Neural cell (in vitro differentiated cells): ENCODE data around the gene CAMK1D. TPM values are rescaled to one million over a fixed set of nuclear protein-coding genes. Genes with fewer than 3 reads are reported as not detected.

Experiments used
- H2AFZ ChIP-seq: fragments of 200-600, 300-800 bp; sonication (generic), shearing (Covaris generic); 2 replicates; pipeline ENCODE4 v1.6.0; 2014; ENCODE audit warnings: low read depth, mild to moderate bottlenecking, antibody characterized with exemption, low read length, moderate library complexity
- H3F3A ChIP-seq: fragments of 200-600 bp; shearing (Covaris generic); 2 replicates; pipeline ENCODE4 v1.6.1; 2016; ENCODE audit warnings: mild to moderate bottlenecking, moderate library complexity, mixed read lengths, antibody characterized with exemption, low read length; ENCODE audit not compliant: insufficient read depth, poor library complexity, severe bottlenecking
- H3K27ac ChIP-seq: fragments of 200-600, 300-800 bp; sonication (generic), shearing (Covaris generic); 2 replicates; pipeline ENCODE4 v1.5.1; 2014; ENCODE audit warnings: mild to moderate bottlenecking, low read length, moderate library complexity
- H3K27me3 ChIP-seq: fragments of 300-800, 200-600 bp; sonication (generic), shearing (Covaris generic); 2 replicates; pipeline ENCODE4 v1.6.0; 2014; ENCODE audit warnings: mild to moderate bottlenecking, low read depth, low read length, moderate library complexity; ENCODE audit not compliant: insufficient read depth
- H3K36me3 ChIP-seq: fragments of 300-800, 200-600 bp; sonication (generic), shearing (Covaris generic); 2 replicates; pipeline ENCODE4 v1.5.1; 2014; ENCODE audit warnings: mild to moderate bottlenecking, antibody characterized with exemption, low read length, moderate library complexity; ENCODE audit not compliant: insufficient read depth
- H3K4me2 ChIP-seq: fragments of 300-800, 200-600 bp; sonication (generic), shearing (Covaris generic); 2 replicates; pipeline ENCODE4 v1.6.0; 2014; ENCODE audit warnings: mild to moderate bottlenecking, low read length
- H3K4me3 ChIP-seq: fragments of 300-800, 200-600 bp; sonication (generic), shearing (Covaris generic); 2 replicates; pipeline ENCODE4 v1.5.1; 2014; ENCODE audit warnings: mild to moderate bottlenecking, low read length, moderate library complexity
- H3K79me2 ChIP-seq: fragments of 200-600 bp; shearing (Covaris generic); replicated peaks from 2 replicates; pipeline ENCODE4 v1.6.0; 2014; ENCODE audit warnings: mild to moderate bottlenecking, low read length, moderate library complexity; ENCODE audit not compliant: insufficient read depth
- H3K9ac ChIP-seq: fragments of 300-800, 200-600 bp; sonication (generic), shearing (Covaris generic); 2 replicates; pipeline ENCODE4 v1.6.1; 2016; ENCODE audit warnings: mild to moderate bottlenecking, low read length, mixed read lengths
- H3K9me2 ChIP-seq: fragments of 200-600 bp; shearing (Covaris generic); 2 replicates; pipeline ENCODE4 v1.6.1; 2016; ENCODE audit warnings: mild to moderate bottlenecking, low read length, mixed read lengths; ENCODE audit not compliant: insufficient read depth
- H3K9me3 ChIP-seq: fragments of 200-600, 300-800 bp; sonication (generic), shearing (Covaris generic); 2 replicates; pipeline ENCODE4 v1.6.1; 2016; ENCODE audit warnings: mild to moderate bottlenecking, mixed run types, low read length, moderate library complexity, mixed read lengths
- H4K20me1 ChIP-seq: fragments of 200-600 bp; shearing (Covaris generic); 2 replicates; pipeline ENCODE4 v1.6.1; 2016; ENCODE audit warnings: mild to moderate bottlenecking, mixed run types; ENCODE audit not compliant: insufficient read depth
- EP300 ChIP-seq: fragments of 450-650 bp; conservative IDR thresholded peaks from 2 replicates; pipeline ENCODE4 v1.6.1; 2014; ENCODE audit warnings: antibody characterized with exemption, mild to moderate bottlenecking, moderate library complexity; ENCODE audit not compliant: poor library complexity, severe bottlenecking
- EZH2 ChIP-seq: fragments of 200-600, 300-800 bp; shearing (Covaris generic), sonication (generic); IDR thresholded peaks from 2 replicates; pipeline ENCODE4 v1.6.1; 2014; ENCODE audit warnings: antibody characterized with exemption, low read length, borderline replicate concordance, mild to moderate bottlenecking; ENCODE audit not compliant: insufficient read depth, poor library complexity, severe bottlenecking
- MXI1 ChIP-seq: fragments of 450-650 bp; conservative IDR thresholded peaks from 2 replicates; pipeline ENCODE4 v1.6.1; 2014; ENCODE audit warnings: antibody characterized with exemption, mild to moderate bottlenecking; ENCODE audit not compliant: poor library complexity, severe bottlenecking
- POLR2AphosphoS5 ChIP-seq: IDR thresholded peaks from 2 replicates; pipeline ENCODE4 v1.6.1; 2012
- RAD21 ChIP-seq: fragments of 450-650 bp; conservative IDR thresholded peaks from 2 replicates; pipeline ENCODE4 v1.6.1; 2014; ENCODE audit warnings: antibody characterized with exemption, mild to moderate bottlenecking, moderate library complexity
- SMC3 ChIP-seq: fragments of 450-650 bp; conservative IDR thresholded peaks from 2 replicates; pipeline ENCODE4 v1.6.1; 2014; ENCODE audit warnings: antibody characterized with exemption, mild to moderate bottlenecking, moderate library complexity; ENCODE audit not compliant: poor library complexity
- TAF1 ChIP-seq: IDR thresholded peaks from 2 replicates; pipeline ENCODE4 v1.6.1; 2012; ENCODE audit warnings: low read depth
- polyA plus RNA-seq: library from polyadenylated mRNA; depleted of rRNA; stranded (reverse); fragments of >200 nt; gene quantifications from 2 replicates; pipeline ENCODE4 v1.2.3, GENCODE V29; 2014
- TF ChIP-seq, protein P1 (sequence below): IDR thresholded peaks from 2 replicates; pipeline ENCODE4 v1.6.1; 2012; ENCODE audit warnings: borderline replicate concordance
- TF ChIP-seq, protein P2 (sequence below): fragments of 450-650 bp; IDR thresholded peaks from 2 replicates; pipeline ENCODE4 v1.5.1; 2014; ENCODE audit warnings: antibody characterized with exemption, mild to moderate bottlenecking, moderate library complexity; ENCODE audit not compliant: poor library complexity, severe bottlenecking

The CAMK1D gene
- polyA plus RNA-seq, 1 donor from 2014 or later, result 13.8 TPM

DNA sequence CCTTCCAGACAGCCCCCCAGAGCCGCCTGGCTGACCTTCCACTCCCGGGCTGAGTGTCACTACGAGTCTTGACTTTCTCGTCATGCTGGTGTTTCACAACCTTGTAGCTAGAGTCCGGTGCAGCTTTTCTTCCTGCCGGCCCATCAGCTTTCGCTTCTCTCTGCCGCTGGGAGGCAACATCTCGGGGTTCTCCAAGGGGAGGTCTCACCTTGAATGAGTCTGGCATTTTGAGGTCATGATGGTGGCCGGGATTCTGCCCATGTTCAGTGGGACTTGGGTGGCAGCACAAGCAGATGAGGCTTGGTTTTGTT is 285.2 kb downstream of the CAMK1D start:
- Histone ChIP-seq H3K4me2 (no peak overlapping the region), H3K27ac (no peak overlapping the region), H3K36me3 (no peaks in the 10 kb centered on the region), H2AFZ (no peak overlapping the region), H3K9me2 (no peaks in the 10 kb centered on the region), H3K27me3 (no peaks in the 10 kb centered on the region), H3K9ac (no peak overlapping the region), H3F3A (no peaks in the 10 kb centered on the region), H3K79me2 (no peaks in the 10 kb centered on the region), H3K4me3 (no peak overlapping the region), H3K9me3 (no peaks in the 10 kb centered on the region), H4K20me1 (no peaks in the 10 kb centered on the region)
- no peak for TF ChIP-seq SMC3

DNA sequence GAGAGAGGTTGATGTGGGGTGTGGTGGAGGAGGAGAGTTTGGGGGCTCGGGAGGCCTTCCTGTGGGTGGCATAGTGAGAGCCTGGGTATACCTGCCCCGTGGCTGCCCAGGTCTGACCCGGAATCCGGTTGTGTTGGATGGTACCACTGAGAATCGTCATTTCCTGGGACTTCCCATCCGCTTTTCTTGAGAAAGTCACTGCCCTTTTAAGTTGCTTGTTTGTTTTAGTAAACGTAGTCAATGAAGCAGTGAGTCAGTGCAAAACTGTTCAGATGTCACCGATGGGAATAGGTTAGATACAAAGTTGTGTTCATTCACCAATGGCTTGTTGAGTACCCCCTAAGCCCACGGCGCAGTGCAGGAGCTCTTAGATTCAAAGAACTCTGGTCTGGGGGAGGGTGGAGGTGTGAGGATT is 285.8 kb downstream of the CAMK1D start:
- H4K20me1 ChIP-seq, result no peaks in the 10 kb centered on the region
- H3K27me3 ChIP-seq, result no peaks in the 10 kb centered on the region
- H2AFZ ChIP-seq, result no peak overlapping the region
- no peaks in the 10 kb centered on the region for H3K36me3 ChIP-seq
- H3K9ac ChIP-seq, result no peak overlapping the region
- no peak overlapping the region for H3K4me2 ChIP-seq
- H3K9me3 ChIP-seq, result no peaks in the 10 kb centered on the region
- H3K27ac ChIP-seq, result no peak overlapping the region
- no peak for TF ChIP-seq EP300
- TF ChIP-seq, protein P1, sequence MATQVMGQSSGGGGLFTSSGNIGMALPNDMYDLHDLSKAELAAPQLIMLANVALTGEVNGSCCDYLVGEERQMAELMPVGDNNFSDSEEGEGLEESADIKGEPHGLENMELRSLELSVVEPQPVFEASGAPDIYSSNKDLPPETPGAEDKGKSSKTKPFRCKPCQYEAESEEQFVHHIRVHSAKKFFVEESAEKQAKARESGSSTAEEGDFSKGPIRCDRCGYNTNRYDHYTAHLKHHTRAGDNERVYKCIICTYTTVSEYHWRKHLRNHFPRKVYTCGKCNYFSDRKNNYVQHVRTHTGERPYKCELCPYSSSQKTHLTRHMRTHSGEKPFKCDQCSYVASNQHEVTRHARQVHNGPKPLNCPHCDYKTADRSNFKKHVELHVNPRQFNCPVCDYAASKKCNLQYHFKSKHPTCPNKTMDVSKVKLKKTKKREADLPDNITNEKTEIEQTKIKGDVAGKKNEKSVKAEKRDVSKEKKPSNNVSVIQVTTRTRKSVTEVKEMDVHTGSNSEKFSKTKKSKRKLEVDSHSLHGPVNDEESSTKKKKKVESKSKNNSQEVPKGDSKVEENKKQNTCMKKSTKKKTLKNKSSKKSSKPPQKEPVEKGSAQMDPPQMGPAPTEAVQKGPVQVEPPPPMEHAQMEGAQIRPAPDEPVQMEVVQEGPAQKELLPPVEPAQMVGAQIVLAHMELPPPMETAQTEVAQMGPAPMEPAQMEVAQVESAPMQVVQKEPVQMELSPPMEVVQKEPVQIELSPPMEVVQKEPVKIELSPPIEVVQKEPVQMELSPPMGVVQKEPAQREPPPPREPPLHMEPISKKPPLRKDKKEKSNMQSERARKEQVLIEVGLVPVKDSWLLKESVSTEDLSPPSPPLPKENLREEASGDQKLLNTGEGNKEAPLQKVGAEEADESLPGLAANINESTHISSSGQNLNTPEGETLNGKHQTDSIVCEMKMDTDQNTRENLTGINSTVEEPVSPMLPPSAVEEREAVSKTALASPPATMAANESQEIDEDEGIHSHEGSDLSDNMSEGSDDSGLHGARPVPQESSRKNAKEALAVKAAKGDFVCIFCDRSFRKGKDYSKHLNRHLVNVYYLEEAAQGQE, result no peak
- TF ChIP-seq TAF1, result no peak
- no peak for TF ChIP-seq MXI1
- TF ChIP-seq POLR2AphosphoS5, result no peak
- no peak for TF ChIP-seq EZH2
- no peak for TF ChIP-seq RAD21
- no peak for TF ChIP-seq SMC3
- TF ChIP-seq, protein P2, sequence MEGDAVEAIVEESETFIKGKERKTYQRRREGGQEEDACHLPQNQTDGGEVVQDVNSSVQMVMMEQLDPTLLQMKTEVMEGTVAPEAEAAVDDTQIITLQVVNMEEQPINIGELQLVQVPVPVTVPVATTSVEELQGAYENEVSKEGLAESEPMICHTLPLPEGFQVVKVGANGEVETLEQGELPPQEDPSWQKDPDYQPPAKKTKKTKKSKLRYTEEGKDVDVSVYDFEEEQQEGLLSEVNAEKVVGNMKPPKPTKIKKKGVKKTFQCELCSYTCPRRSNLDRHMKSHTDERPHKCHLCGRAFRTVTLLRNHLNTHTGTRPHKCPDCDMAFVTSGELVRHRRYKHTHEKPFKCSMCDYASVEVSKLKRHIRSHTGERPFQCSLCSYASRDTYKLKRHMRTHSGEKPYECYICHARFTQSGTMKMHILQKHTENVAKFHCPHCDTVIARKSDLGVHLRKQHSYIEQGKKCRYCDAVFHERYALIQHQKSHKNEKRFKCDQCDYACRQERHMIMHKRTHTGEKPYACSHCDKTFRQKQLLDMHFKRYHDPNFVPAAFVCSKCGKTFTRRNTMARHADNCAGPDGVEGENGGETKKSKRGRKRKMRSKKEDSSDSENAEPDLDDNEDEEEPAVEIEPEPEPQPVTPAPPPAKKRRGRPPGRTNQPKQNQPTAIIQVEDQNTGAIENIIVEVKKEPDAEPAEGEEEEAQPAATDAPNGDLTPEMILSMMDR, result no peak
- no peaks in the 10 kb centered on the region for H3K9me2 ChIP-seq
- no peaks in the 10 kb centered on the region for H3F3A ChIP-seq
- H3K4me3 ChIP-seq, result no peak overlapping the region
- H3K79me2 ChIP-seq, result no peaks in the 10 kb centered on the region

DNA sequence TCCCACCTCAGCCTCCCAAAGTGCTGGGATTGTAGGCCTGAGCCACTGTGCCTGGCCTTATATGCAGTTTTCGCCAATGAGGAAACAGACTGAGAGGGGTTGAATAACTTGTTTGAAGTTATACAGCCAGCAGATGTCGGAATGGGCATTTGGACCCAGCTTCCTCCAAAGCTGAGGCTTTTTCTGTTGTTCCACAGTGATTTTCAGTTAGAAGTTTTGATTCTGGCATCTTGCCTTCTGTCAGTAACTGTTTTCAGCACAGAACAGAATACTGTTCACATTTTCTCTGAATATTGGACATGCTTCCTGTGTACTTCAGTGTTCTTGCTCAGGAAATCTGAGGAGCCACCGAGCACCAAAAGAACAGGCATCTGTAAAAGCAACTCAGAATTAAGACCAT is 287.2 kb downstream of the CAMK1D start:
- Histone ChIP-seq H3K9me3 (no peaks in the 10 kb centered on the region), H3K79me2 (no peaks in the 10 kb centered on the region), H3K4me3 (no peak overlapping the region), H3K4me2 (no peak overlapping the region), H3K27ac (no peak overlapping the region), H2AFZ (no peak overlapping the region), H3K9me2 (no peaks in the 10 kb centered on the region), H3F3A (no peaks in the 10 kb centered on the region), H4K20me1 (no peaks in the 10 kb centered on the region), H3K9ac (no peak overlapping the region), H3K36me3 (no peaks in the 10 kb centered on the region), H3K27me3 (no peaks in the 10 kb centered on the region)
- TF ChIP-seq EP300, result no peak
- no peak for TF ChIP-seq EZH2
- TF ChIP-seq TAF1, result no peak
- TF ChIP-seq, protein P2, result no peak
- TF ChIP-seq SMC3, result no peak
- TF ChIP-seq POLR2AphosphoS5, result no peak
